Rectal smooth muscle tissue (tissue), 1 donor: ENCODE measurements around the gene PCDHGA6.
"Not testable (repeated sequence)": the region's sequence is repeated elsewhere in the genome, so short reads cannot be mapped to it uniquely, and the experiment has no call there.

Experiments used
- H3K27ac ChIP-seq: one replicate; pipeline ENCODE4 v1.7.0; 2013; ENCODE audit warnings: low read depth, low read length, inconsistent platforms
- H3K27me3 ChIP-seq: one replicate; pipeline ENCODE4 v1.7.0; 2013; ENCODE audit warnings: low read length; ENCODE audit not compliant: control insufficient read depth, insufficient read depth
- H3K36me3 ChIP-seq: one replicate; pipeline ENCODE4 v1.7.0; 2013; ENCODE audit warnings: low read length; ENCODE audit not compliant: control insufficient read depth, insufficient read depth
- H3K4me1 ChIP-seq: one replicate; pipeline ENCODE4 v1.7.0; 2013; ENCODE audit warnings: low read length; ENCODE audit not compliant: control insufficient read depth, insufficient read depth
- H3K4me3 ChIP-seq: one replicate; pipeline ENCODE4 v1.7.0; 2013; ENCODE audit warnings: low read length
- H3K9ac ChIP-seq: one replicate; pipeline ENCODE4 v1.7.0; 2013; ENCODE audit warnings: low read length

Gene PCDHGA6

GRCh38 chr5:141409598-141410306, 36.1 kb downstream of the PCDHGA6 start:
- Histone ChIP-seq H3K36me3 (peaks cover 5% of the 10 kb centered on the region), H3K4me1 (no peaks in the 10 kb centered on the region), H3K27me3 (peaks cover 5% of the 10 kb centered on the region), H3K9ac (no peak overlapping the region), H3K4me3 (peak overlapping the region; percentile 29), H3K27ac (no peak overlapping the region)

GRCh38 chr5:141411575-141411974, 37.9 kb downstream of the PCDHGA6 start:
- H3K27me3 ChIP-seq, result peaks cover 5% of the 10 kb centered on the region
- H3K4me3 ChIP-seq, result no peak overlapping the region
- no peaks in the 10 kb centered on the region for H3K4me1 ChIP-seq
- no peak overlapping the region for H3K27ac ChIP-seq
- no peak overlapping the region for H3K9ac ChIP-seq
- peaks cover 5% of the 10 kb centered on the region for H3K36me3 ChIP-seq

- peak within 1 kb of the TSS; percentile 4 for H3K4me3 ChIP-seq
- no peak within 1 kb of the TSS for H3K9ac ChIP-seq
- no peak within 1 kb of the TSS for H3K27ac ChIP-seq
Observed at GRCh38 chr5:141412854-141413539, 39.3 kb downstream of the PCDHGA6 start, which contains the start of gene PCDHGA10. Gene PCDHGA10 (plus strand): TSS chr5:141412987. CDS start chr5:141413176, 189 bp downstream.

GRCh38 chr5:141413540-141414069, 39.9 kb downstream of the PCDHGA6 start:
- H3K27me3 ChIP-seq, result peaks cover 5% of the 10 kb centered on the region
- H3K27ac ChIP-seq, result no peak overlapping the region
- H3K4me3 ChIP-seq, result peak overlapping the region; percentile 4
- H3K9ac ChIP-seq, result no peak overlapping the region
- H3K4me1 ChIP-seq, result no peaks in the 10 kb centered on the region
- peaks cover 5% of the 10 kb centered on the region for H3K36me3 ChIP-seq

More at GRCh38 chr5:141412854-141413539, 39.3 kb downstream of the PCDHGA6 start, which contains the start of gene PCDHGA10:
- H3K36me3 ChIP-seq, result peaks cover 5% of the 10 kb centered on the region
- peaks cover 5% of the 10 kb centered on the region for H3K27me3 ChIP-seq
- H3K4me1 ChIP-seq, result no peaks in the 10 kb centered on the region

GRCh38 chr5:141414548-141415274, 41.0 kb downstream of the PCDHGA6 start:
- H3K36me3 ChIP-seq, H3K4me3 ChIP-seq, H3K9ac ChIP-seq, H3K27me3 ChIP-seq, H3K27ac ChIP-seq, H3K4me1 ChIP-seq: not testable (repeated sequence)

- H3K36me3 ChIP-seq, H3K27ac ChIP-seq, H3K27me3 ChIP-seq, H3K9ac ChIP-seq, H3K4me3 ChIP-seq, H3K4me1 ChIP-seq: not testable (repeated sequence)
Observed at GRCh38 chr5:141415275-141415618, 41.6 kb downstream of the PCDHGA6 start.

- not testable (repeated sequence) for H3K27me3 ChIP-seq, H3K4me1 ChIP-seq, H3K9ac ChIP-seq, H3K36me3 ChIP-seq, H3K27ac ChIP-seq
- H3K4me3 ChIP-seq, result peak within 1 kb of the TSS; percentile 57
Observed at GRCh38 chr5:141417494-141418172, 43.9 kb downstream of the PCDHGA6 start, which contains the start of gene PCDHGB7. Gene PCDHGB7 (plus strand): TSS chr5:141417677. CDS start chr5:141417860, 183 bp downstream.

GRCh38 chr5:141419074-141419880, 45.6 kb downstream of the PCDHGA6 start:
- no peaks in the 10 kb centered on the region for H3K4me1 ChIP-seq
- H3K27me3 ChIP-seq, result peaks cover 2% of the 10 kb centered on the region
- H3K36me3 ChIP-seq, result no peaks in the 10 kb centered on the region
- peak overlapping the region; percentile 10 for H3K4me3 ChIP-seq
- no peak overlapping the region for H3K9ac ChIP-seq
- H3K27ac ChIP-seq, result no peak overlapping the region

- Histone ChIP-seq H3K27ac (no peak within 1 kb of the TSS), H3K9ac (no peak within 1 kb of the TSS), H3K27me3 (peaks cover 2% of the 10 kb centered on the region), H3K4me3 (peak within 1 kb of the TSS; percentile 29), H3K36me3 (no peaks in the 10 kb centered on the region), H3K4me1 (no peaks in the 10 kb centered on the region)
Observed at GRCh38 chr5:141420855-141421488, 47.3 kb downstream of the PCDHGA6 start, which contains the start of gene PCDHGA11. Gene PCDHGA11 (plus strand): TSS chr5:141421051. CDS start chr5:141421228, 177 bp downstream.

GRCh38 chr5:141421489-141421855, 47.8 kb downstream of the PCDHGA6 start:
- no peaks in the 10 kb centered on the region for H3K36me3 ChIP-seq
- H3K4me3 ChIP-seq, result peak overlapping the region; percentile 29
- no peak overlapping the region for H3K27ac ChIP-seq
- H3K27me3 ChIP-seq, result peaks cover 2% of the 10 kb centered on the region
- no peak overlapping the region for H3K9ac ChIP-seq
- no peaks in the 10 kb centered on the region for H3K4me1 ChIP-seq

GRCh38 chr5:141422742-141423291, 49.1 kb downstream of the PCDHGA6 start:
- Histone ChIP-seq H3K27me3 (peaks cover 2% of the 10 kb centered on the region), H3K36me3 (no peaks in the 10 kb centered on the region), H3K9ac (no peak overlapping the region), H3K27ac (no peak overlapping the region), H3K4me1 (no peaks in the 10 kb centered on the region), H3K4me3 (peak overlapping the region; percentile 19)
